Measurements from ENCODE around the gene IGF2R.

Gene IGF2R

DNA sequence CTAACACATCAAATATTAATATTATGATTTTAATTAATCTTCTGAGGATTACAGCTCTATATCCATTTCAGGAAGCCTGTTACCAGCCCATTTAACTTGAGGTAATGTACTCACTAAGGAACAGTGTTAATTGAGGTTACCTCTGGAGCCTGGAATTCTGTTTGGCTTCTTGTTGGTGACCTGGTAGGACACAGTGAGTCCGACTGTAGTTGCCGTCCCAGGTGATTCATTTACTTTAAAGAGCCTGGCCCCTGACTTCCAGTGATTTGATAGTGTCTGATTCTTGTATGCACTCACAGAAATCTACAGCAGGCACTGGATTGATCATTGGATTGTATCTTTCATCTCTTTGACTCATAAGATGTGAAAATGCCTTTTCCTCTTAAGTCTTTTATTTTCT lies 34.0 kb downstream of the IGF2R start:
- no peak for DNase-seq (ENCODE audit: low read depth)
- TF ChIP-seq, protein P1, sequence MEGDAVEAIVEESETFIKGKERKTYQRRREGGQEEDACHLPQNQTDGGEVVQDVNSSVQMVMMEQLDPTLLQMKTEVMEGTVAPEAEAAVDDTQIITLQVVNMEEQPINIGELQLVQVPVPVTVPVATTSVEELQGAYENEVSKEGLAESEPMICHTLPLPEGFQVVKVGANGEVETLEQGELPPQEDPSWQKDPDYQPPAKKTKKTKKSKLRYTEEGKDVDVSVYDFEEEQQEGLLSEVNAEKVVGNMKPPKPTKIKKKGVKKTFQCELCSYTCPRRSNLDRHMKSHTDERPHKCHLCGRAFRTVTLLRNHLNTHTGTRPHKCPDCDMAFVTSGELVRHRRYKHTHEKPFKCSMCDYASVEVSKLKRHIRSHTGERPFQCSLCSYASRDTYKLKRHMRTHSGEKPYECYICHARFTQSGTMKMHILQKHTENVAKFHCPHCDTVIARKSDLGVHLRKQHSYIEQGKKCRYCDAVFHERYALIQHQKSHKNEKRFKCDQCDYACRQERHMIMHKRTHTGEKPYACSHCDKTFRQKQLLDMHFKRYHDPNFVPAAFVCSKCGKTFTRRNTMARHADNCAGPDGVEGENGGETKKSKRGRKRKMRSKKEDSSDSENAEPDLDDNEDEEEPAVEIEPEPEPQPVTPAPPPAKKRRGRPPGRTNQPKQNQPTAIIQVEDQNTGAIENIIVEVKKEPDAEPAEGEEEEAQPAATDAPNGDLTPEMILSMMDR (conservative IDR thresholded peaks at IDR 0.05; ENCODE audit: control insufficient read depth, insufficient read depth, low read depth, low read length) = no peak
- H3K4me3 ChIP-seq (ENCODE audit: control insufficient read depth, low read depth, low read length) = no peak overlapping the region

- TF ChIP-seq, protein P1 (conservative IDR thresholded peaks at IDR 0.05; ENCODE audit: control insufficient read depth, insufficient read depth, low read depth, low read length) = no peak
- no peak overlapping the region for H3K4me3 ChIP-seq (ENCODE audit: control insufficient read depth, low read depth, low read length)
- DNase-seq (ENCODE audit: low read depth) = no peak
Measured at GRCh38 chr6:160004018-160004417, 35.1 kb downstream of the IGF2R start.

DNA sequence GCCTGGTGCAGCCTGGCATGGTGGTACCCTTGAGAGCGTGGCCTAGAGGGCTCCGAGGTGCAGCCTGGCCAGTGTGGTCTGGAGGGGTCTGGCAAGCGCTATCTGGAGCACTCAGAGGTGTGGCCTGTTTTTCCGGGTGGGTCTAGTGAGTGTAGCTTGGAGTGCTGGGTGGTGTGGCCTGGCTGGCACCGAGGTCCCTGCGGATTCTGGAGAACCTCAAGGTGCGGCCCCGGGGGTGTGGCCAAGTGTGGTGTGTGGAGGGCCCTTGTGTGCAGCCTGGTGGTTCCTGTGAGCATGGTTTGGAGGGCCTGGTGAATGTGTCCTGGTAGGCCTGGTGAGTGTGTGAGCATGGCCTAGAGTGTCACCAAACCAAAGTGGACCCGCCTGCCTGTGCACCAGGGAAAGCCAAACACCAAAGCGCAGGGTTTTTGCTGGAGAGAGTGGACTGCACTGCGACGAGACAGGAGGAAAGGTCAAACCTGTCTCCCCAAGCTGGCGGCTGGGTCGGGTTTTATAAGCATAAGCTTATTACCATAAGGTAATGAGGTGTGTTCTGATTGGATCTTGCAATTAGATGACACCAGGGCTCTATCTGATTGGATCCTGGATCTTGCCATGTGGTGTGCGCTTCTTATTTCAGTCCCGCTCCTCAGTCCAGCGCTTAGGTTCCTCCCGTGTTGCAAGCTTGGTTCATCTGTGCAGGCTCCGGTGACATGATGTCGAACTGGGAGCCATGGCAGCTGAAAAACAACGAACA lies 35.7 kb downstream of the IGF2R start:
- TF ChIP-seq, protein P1 (conservative IDR thresholded peaks at IDR 0.05; ENCODE audit: control insufficient read depth, insufficient read depth, low read depth, low read length) = no peak
- DNase-seq (ENCODE audit: low read depth) = no peak
- no peak overlapping the region for H3K4me3 ChIP-seq (ENCODE audit: control insufficient read depth, low read depth, low read length)

GRCh38 chr6:160005211-160005610 lies 36.3 kb downstream of the IGF2R start:
- no peak overlapping the region for H3K4me3 ChIP-seq (ENCODE audit: control insufficient read depth, low read depth, low read length)
- DNase-seq (ENCODE audit: low read depth) = no peak
- TF ChIP-seq, protein P1 (conservative IDR thresholded peaks at IDR 0.05; ENCODE audit: control insufficient read depth, insufficient read depth, low read depth, low read length) = no peak

DNA sequence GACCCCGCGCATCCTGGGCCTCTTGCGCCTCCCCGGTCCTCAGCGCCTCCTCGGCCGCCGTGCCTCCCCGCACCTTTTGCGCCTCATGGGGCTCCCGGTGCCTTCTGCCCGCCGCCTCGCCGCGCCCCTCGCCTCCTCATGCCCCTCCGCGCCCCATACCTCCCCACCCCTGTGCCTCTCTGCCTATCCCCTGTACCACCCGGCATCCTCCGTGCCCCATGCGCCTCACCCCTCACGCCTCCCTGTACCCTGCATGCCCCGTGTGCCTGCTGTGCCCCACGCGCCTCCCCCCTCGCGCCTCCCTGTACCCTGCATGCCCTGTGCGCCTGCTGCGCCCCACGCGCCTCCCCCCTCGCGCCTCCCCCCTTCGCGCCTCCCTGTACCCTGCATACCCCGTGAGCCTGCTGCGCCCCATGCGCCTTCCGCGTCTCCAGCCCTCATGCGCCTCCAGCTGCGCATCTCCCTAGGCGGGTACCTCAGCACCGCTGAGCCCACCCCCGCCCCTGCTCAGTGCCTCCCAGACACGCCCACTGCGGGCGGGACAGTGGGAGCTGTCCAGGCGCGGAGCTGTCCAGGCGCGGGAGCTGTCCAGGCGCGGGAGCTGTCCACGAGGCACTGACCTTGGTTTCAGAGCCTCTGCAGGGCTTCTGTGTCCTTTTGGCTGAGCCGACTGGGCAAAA lies 37.1 kb downstream of the IGF2R start:
- peak; percentile 58 for DNase-seq (ENCODE audit: low read depth)
- no peak overlapping the region for H3K4me3 ChIP-seq (ENCODE audit: control insufficient read depth, low read depth, low read length)

GRCh38 chr6:160007145-160007544 lies 38.3 kb downstream of the IGF2R start:
- no peak for DNase-seq (ENCODE audit: low read depth)
- no peak overlapping the region for H3K4me3 ChIP-seq (ENCODE audit: control insufficient read depth, low read depth, low read length)
- TF ChIP-seq, protein P1 (conservative IDR thresholded peaks at IDR 0.05; ENCODE audit: control insufficient read depth, insufficient read depth, low read depth, low read length) = no peak

More for the DNA sequence above, 37.1 kb downstream of the IGF2R start:
- TF ChIP-seq, protein P1 (conservative IDR thresholded peaks at IDR 0.05; ENCODE audit: control insufficient read depth, insufficient read depth, low read depth, low read length) = no peak
